ENCODE measurements around the gene HOXD12.
A peak's percentile ranks its signal among the peaks of the same experiment; 100 is the strongest.

The HOXD12 gene

GRCh38 chr2:176106581-176107539 is 7.3 kb downstream of the HOXD12 start, which contains the start of gene HOXD11:
TSS of gene HOXD11 (plus strand) at chr2:176107280. CDS start at chr2:176107356, 76 bp downstream.
- no peak within 1 kb of the TSS for H3K9ac ChIP-seq
- no peak within 1 kb of the TSS for H3K4me3 ChIP-seq (IDR thresholded peaks at IDR 0.05; ENCODE audit: insufficient read depth, low read depth, low read length)
- no peak within 1 kb of the TSS; the same call in 1 of the 2 replicates for H3K4me2 ChIP-seq

GRCh38 chr2:176107731-176108181 is 8.2 kb downstream of the HOXD12 start:
- Histone ChIP-seq H3K79me2 (ENCODE audit: insufficient read depth, low read depth) (no peaks in the 10 kb centered on the region), H3K4me3 (IDR thresholded peaks at IDR 0.05; ENCODE audit: insufficient read depth, low read depth, low read length) (no peak overlapping the region), H3K27me3 (ENCODE audit: insufficient read depth, low read depth) (no peaks in the 10 kb centered on the region), H3K9ac (no peak overlapping the region), H2AFZ (ENCODE audit: low read depth) (no peak overlapping the region), H3K27ac (no peak overlapping the region), H4K20me1 (ENCODE audit: insufficient read depth) (no peaks in the 10 kb centered on the region), H3K4me1 (ENCODE audit: low read depth, poor library complexity, severe bottlenecking) (no peaks in the 10 kb centered on the region), H3K36me3 (ENCODE audit: insufficient read depth) (no peaks in the 10 kb centered on the region), H3K4me2 (no peak overlapping the region)
- TF ChIP-seq, protein P1, sequence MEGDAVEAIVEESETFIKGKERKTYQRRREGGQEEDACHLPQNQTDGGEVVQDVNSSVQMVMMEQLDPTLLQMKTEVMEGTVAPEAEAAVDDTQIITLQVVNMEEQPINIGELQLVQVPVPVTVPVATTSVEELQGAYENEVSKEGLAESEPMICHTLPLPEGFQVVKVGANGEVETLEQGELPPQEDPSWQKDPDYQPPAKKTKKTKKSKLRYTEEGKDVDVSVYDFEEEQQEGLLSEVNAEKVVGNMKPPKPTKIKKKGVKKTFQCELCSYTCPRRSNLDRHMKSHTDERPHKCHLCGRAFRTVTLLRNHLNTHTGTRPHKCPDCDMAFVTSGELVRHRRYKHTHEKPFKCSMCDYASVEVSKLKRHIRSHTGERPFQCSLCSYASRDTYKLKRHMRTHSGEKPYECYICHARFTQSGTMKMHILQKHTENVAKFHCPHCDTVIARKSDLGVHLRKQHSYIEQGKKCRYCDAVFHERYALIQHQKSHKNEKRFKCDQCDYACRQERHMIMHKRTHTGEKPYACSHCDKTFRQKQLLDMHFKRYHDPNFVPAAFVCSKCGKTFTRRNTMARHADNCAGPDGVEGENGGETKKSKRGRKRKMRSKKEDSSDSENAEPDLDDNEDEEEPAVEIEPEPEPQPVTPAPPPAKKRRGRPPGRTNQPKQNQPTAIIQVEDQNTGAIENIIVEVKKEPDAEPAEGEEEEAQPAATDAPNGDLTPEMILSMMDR (conservative IDR thresholded peaks at IDR 0.05; ENCODE audit: low read depth, low read length), result no peak

More at GRCh38 chr2:176106581-176107539, 7.3 kb downstream of the HOXD12 start, which contains the start of gene HOXD11:
- peak within 1 kb of the TSS; percentile 10; the same call in 1 of the 2 replicates for H2AFZ ChIP-seq (ENCODE audit: low read depth)
- H4K20me1 ChIP-seq (ENCODE audit: insufficient read depth), result no peaks in the 10 kb centered on the region
- TF ChIP-seq, protein P1 (conservative IDR thresholded peaks at IDR 0.05; ENCODE audit: low read depth, low read length), result no peak
- no peaks in the 10 kb centered on the region for H3K36me3 ChIP-seq (ENCODE audit: insufficient read depth)
- H3K27me3 ChIP-seq (ENCODE audit: insufficient read depth, low read depth), result no peaks in the 10 kb centered on the region
- H3K79me2 ChIP-seq (ENCODE audit: insufficient read depth, low read depth), result no peaks in the 10 kb centered on the region
- no peak within 1 kb of the TSS for H3K27ac ChIP-seq
- no peaks in the 10 kb centered on the region for H3K4me1 ChIP-seq (ENCODE audit: low read depth, poor library complexity, severe bottlenecking)

GRCh38 chr2:176109192-176109901 is 9.8 kb downstream of the HOXD12 start:
- no peak overlapping the region for H3K4me2 ChIP-seq
- H3K79me2 ChIP-seq (ENCODE audit: insufficient read depth, low read depth), result no peaks in the 10 kb centered on the region
- no peaks in the 10 kb centered on the region for H3K36me3 ChIP-seq (ENCODE audit: insufficient read depth)
- no peak overlapping the region for H3K9ac ChIP-seq
- no peak overlapping the region for H3K27ac ChIP-seq
- TF ChIP-seq, protein P1 (conservative IDR thresholded peaks at IDR 0.05; ENCODE audit: low read depth, low read length), result no peak
- no peak overlapping the region for H2AFZ ChIP-seq (ENCODE audit: low read depth)
- H3K4me1 ChIP-seq (ENCODE audit: low read depth, poor library complexity, severe bottlenecking), result no peaks in the 10 kb centered on the region
- no peaks in the 10 kb centered on the region for H4K20me1 ChIP-seq (ENCODE audit: insufficient read depth)
- no peaks in the 10 kb centered on the region for H3K27me3 ChIP-seq (ENCODE audit: insufficient read depth, low read depth)
- H3K4me3 ChIP-seq (IDR thresholded peaks at IDR 0.05; ENCODE audit: insufficient read depth, low read depth, low read length), result no peak overlapping the region

GRCh38 chr2:176109946-176110345 is 10.4 kb downstream of the HOXD12 start:
- Histone ChIP-seq H3K9ac (no peak overlapping the region), H4K20me1 (ENCODE audit: insufficient read depth) (no peaks in the 10 kb centered on the region), H3K79me2 (ENCODE audit: insufficient read depth, low read depth) (no peaks in the 10 kb centered on the region), H3K4me1 (ENCODE audit: low read depth, poor library complexity, severe bottlenecking) (no peaks in the 10 kb centered on the region), H3K36me3 (ENCODE audit: insufficient read depth) (no peaks in the 10 kb centered on the region), H2AFZ (ENCODE audit: low read depth) (no peak overlapping the region), H3K4me2 (no peak overlapping the region), H3K4me3 (IDR thresholded peaks at IDR 0.05; ENCODE audit: insufficient read depth, low read depth, low read length) (no peak overlapping the region), H3K27me3 (ENCODE audit: insufficient read depth, low read depth) (no peaks in the 10 kb centered on the region), H3K27ac (no peak overlapping the region)
- TF ChIP-seq, protein P1 (conservative IDR thresholded peaks at IDR 0.05; ENCODE audit: low read depth, low read length), result no peak
